H54 (cell line): Measurements from ENCODE around the gene SPNS2.

Experiments used
- DNase-seq: peaks from one replicate; pipeline ENCODE4 v3.0.0; 2011; ENCODE audit warnings: low spot score, mixed read lengths; ENCODE audit not compliant: insufficient read length
- FAIRE-seq: peaks from 3 replicates; lab custom pipeline; 2011; peaks lifted over from hg19 to GRCh38; lab: Jason Lieb, UNC
- POLR2A ChIP-seq: IDR thresholded peaks from 2 replicates; pipeline ENCODE4 v1.6.1; 2011; ENCODE audit warnings: low read depth, mild to moderate bottlenecking, low read length

SPNS2 gene

GRCh38 chr17:4475463-4475862, 23.2 kb upstream of the SPNS2 start:
- no peak for DNase-seq
- FAIRE-seq = no peak
- no peak for TF ChIP-seq POLR2A

GRCh38 chr17:4476017-4476416, 22.7 kb upstream of the SPNS2 start:
- no peak for DNase-seq
- TF ChIP-seq POLR2A = no peak
- no peak for FAIRE-seq

GRCh38 chr17:4476511-4477070, 22.1 kb upstream of the SPNS2 start:
- no peak for FAIRE-seq
- no peak for TF ChIP-seq POLR2A
- DNase-seq = no peak

- TF ChIP-seq POLR2A = no peak
- DNase-seq (no peak), FAIRE-seq (no peak)
These were observed 21.4 kb upstream of the SPNS2 start for GRCh38 chr17:4477255-4477791.

- no peak for FAIRE-seq
These were observed 20.3 kb upstream of the SPNS2 start for GRCh38 chr17:4478318-4478830.

GRCh38 chr17:4479340-4479981, 19.2 kb upstream of the SPNS2 start:
- FAIRE-seq (no peak), DNase-seq (no peak)
- TF ChIP-seq POLR2A = no peak

More at GRCh38 chr17:4478318-4478830, 20.3 kb upstream of the SPNS2 start:
- TF ChIP-seq POLR2A = no peak
- DNase-seq = no peak

GRCh38 chr17:4479982-4480751, 18.5 kb upstream of the SPNS2 start:
- no peak for FAIRE-seq
- DNase-seq = no peak
- TF ChIP-seq POLR2A = no peak

- no peak for TF ChIP-seq POLR2A
- DNase-seq (no peak), FAIRE-seq (no peak)
These were observed 17.5 kb upstream of the SPNS2 start for GRCh38 chr17:4480929-4481898.

- DNase-seq = no peak
- TF ChIP-seq POLR2A = no peak
- no peak for FAIRE-seq
These were observed 16.2 kb upstream of the SPNS2 start for GRCh38 chr17:4482338-4483011.

GRCh38 chr17:4483012-4483840, 15.5 kb upstream of the SPNS2 start:
- TF ChIP-seq POLR2A = no peak
- DNase-seq (peak; percentile 81), FAIRE-seq (peak; percentile 15)

GRCh38 chr17:4485676-4486646, 12.7 kb upstream of the SPNS2 start:
- no peak for TF ChIP-seq POLR2A
- DNase-seq (no peak), FAIRE-seq (no peak)
